DOHH2 (cell line): ENCODE results near the gene GRB2.
A peak's percentile ranks its signal among the peaks of the same experiment; 100 is the strongest.

Experiments used
- EZH2phosphoT487 ChIP-seq: fragments of 200-600 bp; sonication (generic); IDR thresholded peaks from 2 replicates; pipeline ENCODE4 v1.6.1; 2017; ENCODE audit warnings: borderline replicate concordance, mild to moderate bottlenecking, antibody characterized with exemption, low read length, moderate library complexity, mixed read lengths
- TF ChIP-seq, protein P1 (sequence below): fragments of 200-600 bp; sonication (generic); IDR thresholded peaks from one replicate; pipeline ENCODE4 v1.5.1; 2014; ENCODE audit warnings: antibody characterized with exemption, mild to moderate bottlenecking, low read depth, low read length; ENCODE audit not compliant: poor library complexity, severe bottlenecking

DNA sequence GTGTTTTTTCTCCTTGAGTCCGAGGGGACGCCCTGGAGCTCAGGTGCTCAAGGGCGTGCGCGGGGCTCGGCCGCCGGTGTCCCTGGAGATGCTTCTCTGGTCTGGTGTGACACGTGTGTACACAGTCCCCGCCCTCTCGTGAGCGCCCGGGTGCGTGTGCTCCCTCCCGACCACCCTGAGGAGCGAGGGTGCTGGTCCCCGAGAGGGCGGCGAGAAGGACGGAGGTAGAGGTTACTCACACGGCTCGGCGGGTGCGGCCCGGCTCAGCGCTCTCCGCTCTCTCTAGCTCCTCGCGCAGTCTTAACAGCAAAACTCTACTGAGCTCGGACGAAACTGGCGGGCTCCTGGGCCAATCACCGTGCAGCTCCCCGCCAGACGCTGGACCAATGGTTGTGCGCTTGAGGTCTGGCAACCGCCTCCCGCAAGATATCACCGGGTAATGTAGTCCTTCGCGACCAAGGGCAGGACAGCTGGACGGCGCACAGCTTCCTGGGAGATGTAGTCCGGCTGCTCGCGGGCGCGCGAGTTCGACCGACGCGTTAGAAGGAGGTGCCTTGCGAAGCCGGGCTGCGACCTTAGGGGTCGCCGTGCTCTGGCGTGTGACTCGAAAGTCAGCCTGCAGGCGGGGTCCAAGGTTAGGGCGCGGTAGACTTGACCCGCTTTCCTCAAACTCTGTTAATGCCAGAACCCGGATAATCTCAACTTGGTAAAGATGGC lies 116.2 kb downstream of the GRB2 start, which contains the start of gene SLC25A19:
- TF ChIP-seq, protein P1, sequence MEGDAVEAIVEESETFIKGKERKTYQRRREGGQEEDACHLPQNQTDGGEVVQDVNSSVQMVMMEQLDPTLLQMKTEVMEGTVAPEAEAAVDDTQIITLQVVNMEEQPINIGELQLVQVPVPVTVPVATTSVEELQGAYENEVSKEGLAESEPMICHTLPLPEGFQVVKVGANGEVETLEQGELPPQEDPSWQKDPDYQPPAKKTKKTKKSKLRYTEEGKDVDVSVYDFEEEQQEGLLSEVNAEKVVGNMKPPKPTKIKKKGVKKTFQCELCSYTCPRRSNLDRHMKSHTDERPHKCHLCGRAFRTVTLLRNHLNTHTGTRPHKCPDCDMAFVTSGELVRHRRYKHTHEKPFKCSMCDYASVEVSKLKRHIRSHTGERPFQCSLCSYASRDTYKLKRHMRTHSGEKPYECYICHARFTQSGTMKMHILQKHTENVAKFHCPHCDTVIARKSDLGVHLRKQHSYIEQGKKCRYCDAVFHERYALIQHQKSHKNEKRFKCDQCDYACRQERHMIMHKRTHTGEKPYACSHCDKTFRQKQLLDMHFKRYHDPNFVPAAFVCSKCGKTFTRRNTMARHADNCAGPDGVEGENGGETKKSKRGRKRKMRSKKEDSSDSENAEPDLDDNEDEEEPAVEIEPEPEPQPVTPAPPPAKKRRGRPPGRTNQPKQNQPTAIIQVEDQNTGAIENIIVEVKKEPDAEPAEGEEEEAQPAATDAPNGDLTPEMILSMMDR, result peak; percentile 23
- no peak for TF ChIP-seq EZH2phosphoT487
